H1 (cell line): ENCODE results near the gene HBEGF.

Experiments used
- ATF2 ChIP-seq: IDR thresholded peaks from 2 replicates; pipeline ENCODE4 v1.6.1; 2012; ENCODE audit warnings: low read length, inconsistent platforms
- CEBPB ChIP-seq: IDR thresholded peaks from 2 replicates; pipeline ENCODE4 v1.6.1; 2012; ENCODE audit warnings: low read depth, low read length
- CTCF ChIP-seq, 3 experiments: IDR thresholded peaks; 1 replicate in 2 of 3; 2 replicates in 1 of 3; pipeline versions ENCODE4 v1.5.1 to v1.6.1; 2011; ENCODE audit warnings: low read length in 3 of 3, mild to moderate bottlenecking in 3 of 3, inconsistent platforms in 2 of 3, low read depth in 1 of 3, moderate library complexity in 1 of 3; ENCODE audit not compliant: insufficient read depth in 1 of 3; ENCODE audit errors: control extremely low read depth in 1 of 3
- POLR2A ChIP-seq, 2 experiments: IDR thresholded peaks; 1 replicate in 1 of 2; 2 replicates in 1 of 2; pipeline ENCODE4 v1.6.1; 2011; ENCODE audit warnings: low read depth in 2 of 2, low read length in 2 of 2, mild to moderate bottlenecking in 2 of 2; ENCODE audit errors: control extremely low read depth in 1 of 2
- POLR2AphosphoS5 ChIP-seq: IDR thresholded peaks from 2 replicates; pipeline ENCODE4 v1.6.1; 2011; ENCODE audit warnings: low read depth, low read length
- TAF1 ChIP-seq: IDR thresholded peaks from 2 replicates; pipeline ENCODE4 v1.6.1; 2011; ENCODE audit warnings: mild to moderate bottlenecking, low read depth, low read length

- TF ChIP-seq CTCF (IDR thresholded peaks at IDR 0.05; ENCODE audit: control extremely low read depth in 1 of 3, insufficient read depth in 1 of 3, low read depth in 1 of 3, low read length in 3 of 3): no peak
- TF ChIP-seq CEBPB: no peak
- no peak for TF ChIP-seq TAF1
- no peak for TF ChIP-seq POLR2A (IDR thresholded peaks at IDR 0.05; ENCODE audit: control extremely low read depth in 1 of 2, low read depth in 2 of 2, low read length in 2 of 2)
- TF ChIP-seq ATF2: no peak
- no peak for TF ChIP-seq POLR2AphosphoS5
Measured at GRCh38 chr5:140324617-140325241, 21.7 kb downstream of the HBEGF start.
